Omental fat pad (tissue), 4 donors: ENCODE results near the gene HOXC12. TPM values are rescaled to one million over a fixed set of nuclear protein-coding genes. Genes with fewer than 3 reads are reported as not detected.

ENCODE experiments used
- ATAC-seq: fragments of 150-250 bp; one replicate; pipeline ENCODE4 v1.9.1; 2016; ENCODE audit warnings: mild to moderate bottlenecking, moderate library complexity; ENCODE audit not compliant: low FRiP score
- DNase-seq: peaks from one replicate; pipeline ENCODE4 v3.0.0-alpha.2; 2019; ENCODE audit warnings: low spot score
- total RNA-seq, 4 donors: library from RNA; depleted of rRNA; stranded (reverse); fragments of >200 nt; gene quantifications; one replicate each; pipeline ENCODE4 v1.1.0, GENCODE V29; 2016
- TF ChIP-seq, protein P1 (sequence below), 3 donors: fragments of 450-650 bp; IDR thresholded peaks; one replicate each; pipeline ENCODE4 v1.5.1; 2016 to 2017; ENCODE audit warnings: antibody characterized with exemption in 3 of 3, mild to moderate bottlenecking in 3 of 3, moderate library complexity in 2 of 3

The HOXC12 gene
- total RNA-seq, 4 donors from 2014 or later = not detected

DNA sequence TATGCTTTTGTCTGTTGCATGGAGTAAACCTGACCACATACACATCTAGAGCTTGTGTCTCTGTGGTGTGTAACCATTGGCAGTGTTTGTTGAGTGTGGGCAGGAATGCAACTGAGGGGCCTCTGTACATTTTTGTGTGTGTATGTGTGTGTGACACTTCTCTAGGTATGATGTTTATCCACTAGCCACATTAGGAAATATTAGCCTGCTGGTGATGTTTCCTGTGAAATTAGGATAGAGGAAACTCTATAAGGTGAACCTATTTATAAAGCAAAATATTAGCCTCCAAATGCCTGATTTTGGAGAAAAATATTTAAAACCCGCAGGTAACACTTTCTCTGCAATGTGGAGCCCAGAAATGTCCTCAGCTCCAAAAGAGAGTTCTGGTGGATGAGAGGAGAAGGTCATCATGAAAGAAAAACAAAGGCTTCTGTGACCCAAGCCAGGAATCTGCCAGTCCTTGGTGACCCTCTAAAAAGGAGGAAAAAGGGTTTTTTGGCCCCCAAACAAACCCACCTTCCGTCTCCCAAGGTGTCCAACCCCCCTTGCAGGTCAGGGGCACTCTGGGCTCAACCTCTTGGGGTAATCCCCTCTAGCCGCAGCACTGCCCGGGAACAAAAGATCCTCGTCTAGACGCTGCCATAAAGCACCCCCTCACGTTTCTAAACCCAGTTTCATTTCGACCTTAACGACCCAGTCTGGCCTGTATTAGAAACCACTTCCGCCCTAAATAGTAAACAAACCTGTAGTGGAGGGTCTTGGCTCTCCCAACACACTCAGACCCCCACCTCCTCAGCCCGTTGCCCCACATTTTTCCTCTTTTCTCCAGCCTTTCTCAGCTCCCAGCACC lies 23.1 kb downstream of the HOXC12 start:
- TF ChIP-seq, protein P1, sequence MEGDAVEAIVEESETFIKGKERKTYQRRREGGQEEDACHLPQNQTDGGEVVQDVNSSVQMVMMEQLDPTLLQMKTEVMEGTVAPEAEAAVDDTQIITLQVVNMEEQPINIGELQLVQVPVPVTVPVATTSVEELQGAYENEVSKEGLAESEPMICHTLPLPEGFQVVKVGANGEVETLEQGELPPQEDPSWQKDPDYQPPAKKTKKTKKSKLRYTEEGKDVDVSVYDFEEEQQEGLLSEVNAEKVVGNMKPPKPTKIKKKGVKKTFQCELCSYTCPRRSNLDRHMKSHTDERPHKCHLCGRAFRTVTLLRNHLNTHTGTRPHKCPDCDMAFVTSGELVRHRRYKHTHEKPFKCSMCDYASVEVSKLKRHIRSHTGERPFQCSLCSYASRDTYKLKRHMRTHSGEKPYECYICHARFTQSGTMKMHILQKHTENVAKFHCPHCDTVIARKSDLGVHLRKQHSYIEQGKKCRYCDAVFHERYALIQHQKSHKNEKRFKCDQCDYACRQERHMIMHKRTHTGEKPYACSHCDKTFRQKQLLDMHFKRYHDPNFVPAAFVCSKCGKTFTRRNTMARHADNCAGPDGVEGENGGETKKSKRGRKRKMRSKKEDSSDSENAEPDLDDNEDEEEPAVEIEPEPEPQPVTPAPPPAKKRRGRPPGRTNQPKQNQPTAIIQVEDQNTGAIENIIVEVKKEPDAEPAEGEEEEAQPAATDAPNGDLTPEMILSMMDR (IDR thresholded peaks at IDR 0.05) = no peak
- no peak for ATAC-seq
- DNase-seq = no peak

DNA sequence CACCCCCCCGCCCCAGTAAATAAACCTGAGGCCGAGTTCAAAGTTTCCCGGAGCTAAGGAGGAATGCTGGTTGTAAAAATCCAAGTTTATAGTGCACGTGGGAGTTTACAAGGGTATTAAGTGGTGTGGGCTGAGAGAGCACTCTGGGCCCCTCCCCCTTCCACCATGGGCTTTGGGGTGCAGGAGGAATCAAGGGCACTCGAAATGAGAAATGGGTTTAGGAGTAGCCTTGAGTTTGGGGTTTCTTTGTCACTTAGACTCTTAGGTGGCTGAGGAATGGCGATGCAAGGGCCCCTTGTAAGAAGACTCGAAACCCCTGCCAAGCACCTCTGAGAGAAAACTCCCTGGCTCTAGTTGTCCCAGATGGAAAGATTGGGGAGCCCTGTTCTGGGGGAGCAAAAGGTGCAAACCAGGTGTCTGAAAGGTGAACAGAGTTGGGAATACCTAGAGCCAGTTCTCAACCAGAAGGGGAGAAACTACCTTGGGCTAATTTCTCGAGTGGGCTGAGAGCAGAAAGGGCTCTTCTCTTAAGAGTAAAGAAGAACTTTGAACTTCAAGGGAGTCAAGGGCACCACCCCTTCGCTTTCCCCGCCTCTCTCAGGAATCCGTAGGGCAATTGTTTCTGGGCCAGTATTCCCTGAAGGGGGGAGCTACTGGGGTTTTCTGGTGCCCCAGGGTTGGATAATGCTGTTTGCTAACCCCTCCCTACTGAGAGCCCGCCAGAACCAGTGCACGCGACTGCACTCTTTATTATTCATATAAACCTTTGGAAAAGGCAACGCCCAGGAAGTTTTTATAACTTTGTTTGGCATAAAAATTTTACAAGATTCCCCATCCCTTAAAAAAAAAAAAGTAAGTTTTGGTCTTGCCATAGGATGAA lies 24.0 kb downstream of the HOXC12 start:
- DNase-seq (no peak), ATAC-seq (no peak)
- TF ChIP-seq, protein P1 (IDR thresholded peaks at IDR 0.05) = no peak

DNA sequence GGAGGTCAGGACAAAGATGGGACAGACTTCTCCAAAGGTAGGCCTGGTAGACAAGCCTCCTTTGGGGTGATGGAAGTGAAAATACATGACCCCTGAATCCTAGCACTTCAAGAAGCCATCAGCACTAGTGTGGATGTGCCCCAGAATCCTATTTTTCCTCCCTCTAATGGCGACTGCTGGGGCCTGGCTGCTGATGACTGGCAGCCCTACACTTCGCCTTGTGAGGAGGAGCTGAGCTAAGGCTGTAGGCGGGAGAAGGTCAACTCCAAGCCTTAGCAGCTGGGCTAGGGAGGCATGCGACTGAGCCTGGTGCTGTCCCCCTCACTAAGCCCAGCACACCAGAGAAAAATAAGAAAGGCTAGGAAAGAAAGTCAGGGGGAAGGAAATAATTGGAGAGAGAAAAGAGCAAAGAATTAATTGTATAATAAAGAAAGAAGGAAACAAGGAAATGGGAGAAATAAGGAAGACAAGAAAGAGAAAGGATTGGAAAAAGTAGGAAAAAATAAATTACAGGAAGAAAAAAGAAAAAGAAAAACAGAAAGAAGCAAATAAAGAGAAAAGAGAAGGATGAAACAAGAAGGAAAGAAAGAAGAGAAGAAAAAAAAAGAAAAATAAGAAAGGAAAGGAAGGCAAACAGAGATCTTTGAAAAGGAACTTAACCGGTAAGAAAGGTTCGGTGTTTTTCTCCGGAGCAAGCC lies 25.6 kb downstream of the HOXC12 start:
- ATAC-seq (no peak), DNase-seq (no peak)
- TF ChIP-seq, protein P1 (IDR thresholded peaks at IDR 0.05) = no peak

DNA sequence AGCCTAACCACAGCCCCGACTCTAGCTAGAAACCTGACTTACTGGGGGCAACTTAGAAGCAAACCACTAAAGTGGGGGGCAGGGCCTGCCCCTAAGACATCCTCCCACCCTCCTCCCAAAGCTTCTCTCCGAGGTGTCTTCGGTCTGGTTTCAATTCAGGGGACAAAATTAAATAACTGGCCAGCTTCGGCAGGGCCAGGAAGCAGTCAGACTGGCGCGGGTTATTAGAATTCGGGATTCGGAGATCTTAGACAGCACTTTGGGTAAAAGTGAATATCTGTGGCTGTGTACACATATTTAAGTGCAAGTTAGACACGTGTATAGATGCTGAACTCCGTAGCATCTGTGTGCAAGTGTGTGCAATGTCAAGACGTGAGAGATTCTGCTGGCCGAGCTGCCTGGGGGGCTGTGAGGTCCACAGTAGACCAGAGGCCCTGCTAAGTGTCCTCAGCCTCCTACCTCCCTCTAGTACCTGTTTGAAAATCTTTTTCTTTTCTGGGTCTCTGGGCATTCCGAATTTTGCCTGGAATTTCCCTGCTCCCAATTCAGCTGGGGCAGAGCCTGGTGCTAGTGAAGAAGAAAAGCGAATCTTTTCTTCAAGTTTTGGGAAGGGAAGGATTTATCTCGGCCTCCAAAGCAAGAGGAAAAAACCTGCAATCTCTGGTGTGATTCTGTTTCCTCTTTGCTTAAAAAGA lies 26.2 kb downstream of the HOXC12 start:
- DNase-seq (no peak), ATAC-seq (no peak)
- TF ChIP-seq, protein P1 (IDR thresholded peaks at IDR 0.05) = no peak

DNA sequence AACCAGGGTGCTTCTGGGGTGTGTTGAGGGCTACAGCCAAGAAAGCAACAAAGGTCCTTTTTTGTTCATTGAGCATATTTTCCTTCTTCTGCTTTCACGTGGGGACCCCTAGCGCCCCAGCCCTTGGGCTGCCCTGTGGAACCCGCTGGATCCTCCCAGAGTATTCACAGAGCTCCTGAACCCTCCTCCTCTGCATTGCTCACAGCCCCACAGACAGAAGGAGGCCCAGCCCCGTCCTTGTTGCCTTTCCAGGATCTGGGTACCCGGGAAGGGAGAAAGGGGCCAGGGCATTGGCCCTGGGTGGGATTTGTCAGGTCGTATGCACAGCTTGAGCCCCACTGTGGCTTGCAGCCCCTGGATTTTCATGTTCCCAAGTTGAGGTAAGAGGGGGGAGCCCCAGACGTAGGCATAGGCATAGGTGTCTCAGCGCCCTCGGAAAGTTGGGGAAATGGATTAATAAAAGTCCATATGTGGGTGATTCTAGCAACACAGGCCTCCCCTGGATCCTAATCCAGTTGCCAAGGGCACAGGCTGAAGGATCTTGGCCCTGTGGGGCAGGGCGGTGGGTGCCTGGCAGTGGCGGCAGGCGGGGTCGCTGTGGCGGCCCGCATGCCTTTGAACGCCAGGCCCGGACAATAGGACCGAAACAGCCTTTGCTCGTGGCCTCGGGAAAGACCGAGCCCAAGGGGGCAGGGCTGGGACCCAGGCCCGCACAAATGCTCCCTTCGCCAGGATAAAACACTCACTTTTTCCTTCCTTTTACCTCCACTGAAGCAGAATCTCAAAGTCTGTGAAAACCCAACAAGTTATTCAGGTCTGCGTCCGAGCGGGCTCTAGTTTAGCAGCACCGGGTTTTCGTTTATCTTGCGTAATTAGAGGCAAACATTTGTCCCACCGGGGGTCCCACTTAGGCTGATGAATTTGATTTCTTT lies 27.2 kb downstream of the HOXC12 start:
- TF ChIP-seq, protein P1 (IDR thresholded peaks at IDR 0.05) = no peak
- DNase-seq (no peak), ATAC-seq (no peak)
